GM19395 (cell line): Measurements from ENCODE around the gene ACBD6.
A peak's percentile ranks its signal among the peaks of the same experiment; 100 is the strongest.

Experiments
- ATAC-seq: cut with Tn5 transposase; IDR thresholded peaks from one replicate; pipeline ENCODE4 v1.9.1; 2021; ENCODE audit warnings: mild to moderate bottlenecking, moderate library complexity; ENCODE audit not compliant: unreplicated experiment

The ACBD6 gene

GRCh38 chr1:180525715-180526039 lies 23.3 kb upstream of the ACBD6 start:
- no peak for ATAC-seq

DNA sequence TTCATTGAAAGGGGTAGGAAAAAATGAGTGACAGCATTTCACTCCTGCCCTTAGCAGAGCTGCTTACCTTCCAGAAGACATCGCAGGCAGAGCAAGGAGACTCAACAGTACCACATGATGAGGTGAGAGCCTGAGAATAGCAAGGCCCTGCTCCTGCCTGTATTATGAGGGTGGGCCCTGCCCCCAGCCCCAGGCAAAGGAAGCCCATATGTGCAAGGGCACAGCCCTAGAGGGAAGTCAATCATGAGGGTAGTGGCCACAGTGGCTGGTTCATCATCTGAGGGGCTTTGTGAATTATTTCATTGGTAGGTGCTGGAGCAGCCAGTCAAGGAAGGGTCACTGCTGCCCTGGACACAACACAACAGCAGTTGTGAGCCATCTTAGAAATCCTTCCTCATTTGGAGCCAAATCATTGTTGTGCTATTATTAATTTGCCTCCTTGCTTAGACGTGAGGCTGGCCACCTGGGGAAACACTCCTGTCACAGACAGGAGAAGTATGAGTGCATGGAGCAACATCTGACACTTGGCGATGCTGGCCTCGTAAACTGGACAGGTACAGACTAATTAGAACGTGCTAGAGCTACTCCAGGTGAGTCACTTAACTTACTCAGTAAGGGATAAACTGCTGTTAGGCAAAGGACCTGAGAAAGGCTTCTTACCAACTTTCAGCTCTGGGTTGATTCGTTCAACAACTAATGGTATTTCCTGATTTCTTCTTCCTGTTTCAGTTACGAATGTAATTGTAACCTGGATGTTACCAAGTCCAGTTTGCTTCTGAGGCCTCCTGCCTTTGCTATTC lies 22.7 kb upstream of the ACBD6 start:
- no peak for ATAC-seq

DNA sequence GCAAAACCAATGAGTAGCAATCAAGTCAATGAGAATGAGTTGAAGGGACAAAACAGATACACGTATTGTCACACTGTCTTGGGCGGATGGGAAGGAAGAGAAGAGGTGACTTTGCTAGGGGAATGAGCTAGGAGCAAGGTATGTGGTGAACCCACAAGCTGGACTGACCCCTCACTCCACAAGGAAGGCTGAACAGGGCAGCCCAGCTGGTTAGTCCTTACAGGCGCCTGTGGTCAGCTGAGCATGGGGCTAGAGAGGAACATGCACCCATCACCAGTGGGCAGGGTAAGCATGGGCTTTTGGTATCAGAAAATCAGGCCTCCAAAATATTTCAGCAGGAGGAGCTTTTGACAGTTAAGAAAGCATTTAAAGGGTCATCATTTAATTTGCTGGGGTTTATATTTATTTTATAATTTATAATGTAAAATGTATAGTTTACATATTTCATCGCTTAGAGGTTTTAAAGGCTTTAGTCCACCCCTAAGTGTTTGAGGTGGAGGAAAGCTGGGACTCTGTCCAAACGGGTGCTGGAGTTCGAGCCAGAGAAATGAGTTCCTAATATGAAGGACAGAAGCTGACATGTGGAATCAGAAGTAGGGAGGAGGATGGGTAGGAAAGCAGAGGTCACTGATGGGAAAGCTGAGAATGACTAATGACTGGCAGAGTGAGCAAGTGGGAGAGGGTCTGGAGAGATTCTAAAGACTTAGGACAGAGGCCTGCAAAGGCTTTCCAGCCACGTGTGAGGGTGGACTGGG lies 22.0 kb upstream of the ACBD6 start:
- ATAC-seq, result no peak

- ATAC-seq, result no peak
Observed at GRCh38 chr1:180522213-180522515, 19.8 kb upstream of the ACBD6 start.

DNA sequence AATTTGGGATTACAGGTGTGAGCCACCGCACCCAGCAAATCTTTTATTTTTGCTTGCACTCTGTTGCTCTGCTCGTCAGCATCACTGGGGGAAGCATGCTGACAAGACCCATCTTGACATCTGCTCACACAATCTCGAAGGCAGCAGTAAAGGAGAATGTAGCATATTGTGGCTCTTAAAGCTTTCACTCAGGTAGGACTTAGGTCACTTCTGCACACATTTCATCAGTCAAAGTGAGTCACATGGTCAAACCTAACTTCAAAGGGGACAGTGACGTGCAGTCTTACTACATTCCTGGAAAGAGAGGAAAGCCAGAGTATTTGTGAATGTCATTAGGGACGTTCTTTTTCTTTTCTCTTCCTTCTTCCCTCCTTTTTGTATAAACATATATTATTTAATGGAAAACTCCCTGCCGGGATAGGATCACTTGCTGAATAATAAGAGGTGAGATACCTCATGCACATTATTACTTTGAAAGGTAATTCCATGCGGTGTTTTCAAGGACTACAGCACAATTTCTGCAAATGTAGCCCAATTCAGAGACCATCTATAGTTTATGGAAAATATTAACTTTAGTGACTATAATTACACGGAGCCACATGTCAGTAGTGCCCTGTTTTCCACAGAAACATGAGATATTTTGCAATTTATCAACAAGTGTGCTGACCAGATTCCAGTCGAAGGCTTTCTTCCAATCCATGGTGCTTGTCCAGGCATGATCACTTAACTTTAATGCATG lies 19.3 kb upstream of the ACBD6 start:
- ATAC-seq, result no peak

DNA sequence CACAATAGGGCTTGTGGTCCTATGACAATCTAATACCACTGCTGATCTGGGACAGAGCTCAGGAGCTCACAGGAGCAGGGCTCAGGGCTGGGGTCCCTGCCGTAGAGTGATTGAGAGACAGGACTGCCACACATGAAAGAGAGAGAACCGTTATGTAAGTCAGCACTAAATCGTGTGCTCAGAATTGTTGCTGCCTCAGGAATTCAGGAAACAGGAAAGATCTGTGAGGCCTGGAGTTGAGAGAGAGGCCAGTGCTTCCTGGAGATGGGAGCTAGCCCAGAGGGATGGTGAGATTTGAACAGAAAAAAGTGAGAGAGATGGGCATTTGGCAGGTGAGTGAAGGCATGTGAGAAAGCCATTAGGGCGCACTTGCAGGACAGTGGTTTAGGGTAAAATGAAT lies 17.5 kb upstream of the ACBD6 start:
- ATAC-seq, result no peak

DNA sequence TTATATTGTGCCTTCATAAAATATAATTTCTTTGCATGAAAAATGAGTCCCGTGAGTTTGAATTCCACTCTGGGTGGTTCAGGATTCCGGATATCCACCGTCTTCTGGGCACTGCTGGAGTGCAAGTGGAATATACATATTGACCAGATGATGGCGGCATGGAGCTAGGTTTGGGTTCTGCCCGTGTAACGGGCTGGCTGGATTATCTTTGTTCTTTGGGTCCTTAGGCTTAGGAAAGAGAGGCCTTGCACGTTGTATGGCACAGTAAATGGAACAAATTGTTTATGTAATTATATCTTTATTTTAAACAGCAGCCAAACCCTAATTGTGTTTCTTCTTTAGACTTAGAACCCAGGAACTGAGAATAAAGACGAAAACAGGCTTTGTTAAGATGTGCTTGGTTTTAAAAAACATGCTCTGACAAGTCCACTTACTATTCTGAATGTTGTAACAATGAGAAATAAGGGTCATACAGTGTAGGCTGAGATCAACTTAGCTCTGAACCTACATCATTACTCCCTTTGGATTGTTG lies 13.5 kb upstream of the ACBD6 start:
- ATAC-seq, result peak; percentile 98

GRCh38 chr1:180515364-180515763 lies 13.0 kb upstream of the ACBD6 start:
- no peak for ATAC-seq

DNA sequence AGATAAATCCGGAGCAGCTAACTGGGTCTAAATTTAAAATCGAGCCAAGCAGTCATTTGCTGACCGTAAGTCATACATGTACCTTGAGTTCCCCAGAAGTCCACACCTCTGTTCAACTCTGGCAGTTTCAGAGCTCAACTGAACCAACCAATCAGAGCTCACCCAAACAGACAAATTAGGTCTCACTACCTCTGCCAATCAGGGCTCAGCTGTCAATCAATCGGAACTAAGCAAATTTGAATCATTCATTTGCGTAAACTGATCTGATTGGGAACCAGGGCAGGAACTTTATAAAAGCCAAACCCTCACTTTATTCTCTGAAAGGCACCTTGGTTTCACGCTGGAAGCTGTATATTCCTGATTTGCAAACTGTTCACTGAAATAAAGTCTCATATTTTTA lies 11.2 kb upstream of the ACBD6 start:
- ATAC-seq, result no peak

DNA sequence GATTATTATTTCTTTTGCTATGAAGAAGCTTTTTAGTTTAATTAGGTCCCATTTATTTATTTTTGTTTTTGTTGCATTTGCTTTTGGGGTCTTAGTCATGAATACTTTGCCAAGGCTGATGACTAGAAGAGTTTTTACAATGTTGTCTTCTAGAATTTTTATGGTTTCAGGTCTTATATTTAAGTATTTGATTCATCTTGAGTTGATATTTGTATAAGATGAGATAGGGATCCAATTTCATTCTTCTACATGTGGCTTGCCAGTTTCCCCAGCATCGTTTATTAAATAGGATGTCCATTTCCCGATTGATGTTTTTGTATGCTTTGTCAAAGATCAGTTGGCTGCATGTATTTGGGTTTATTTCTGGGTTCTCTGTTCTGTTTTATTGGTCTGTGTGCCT lies 8.5 kb upstream of the ACBD6 start:
- no peak for ATAC-seq

- ATAC-seq, result no peak
Observed at GRCh38 chr1:180508725-180509097, 6.3 kb upstream of the ACBD6 start.

GRCh38 chr1:180507795-180508724 lies 5.7 kb upstream of the ACBD6 start:
- no peak for ATAC-seq

GRCh38 chr1:180505732-180506335 lies 3.5 kb upstream of the ACBD6 start:
- ATAC-seq, result no peak

DNA sequence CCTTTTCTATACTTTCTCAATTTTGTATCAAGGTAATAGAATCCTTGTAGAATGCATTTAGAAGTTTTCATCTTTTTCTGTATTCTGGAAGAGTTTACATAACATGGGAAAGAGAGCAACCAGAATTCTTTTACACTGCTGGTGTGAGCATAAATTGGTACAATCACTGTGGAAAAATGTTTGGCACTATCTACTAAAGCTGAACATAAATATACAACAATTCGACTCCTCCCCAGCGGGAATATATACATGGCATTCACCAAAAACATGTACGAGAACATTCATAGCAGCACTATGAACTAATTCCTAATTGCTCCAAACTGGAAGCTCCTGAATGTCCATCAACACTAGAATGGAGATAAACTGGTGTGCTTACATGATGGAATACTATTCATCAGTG lies 1.8 kb upstream of the ACBD6 start:
- ATAC-seq, result no peak

GRCh38 chr1:180503280-180503862 lies 994 bp upstream of the ACBD6 start:
- ATAC-seq, result peak; percentile 8

DNA sequence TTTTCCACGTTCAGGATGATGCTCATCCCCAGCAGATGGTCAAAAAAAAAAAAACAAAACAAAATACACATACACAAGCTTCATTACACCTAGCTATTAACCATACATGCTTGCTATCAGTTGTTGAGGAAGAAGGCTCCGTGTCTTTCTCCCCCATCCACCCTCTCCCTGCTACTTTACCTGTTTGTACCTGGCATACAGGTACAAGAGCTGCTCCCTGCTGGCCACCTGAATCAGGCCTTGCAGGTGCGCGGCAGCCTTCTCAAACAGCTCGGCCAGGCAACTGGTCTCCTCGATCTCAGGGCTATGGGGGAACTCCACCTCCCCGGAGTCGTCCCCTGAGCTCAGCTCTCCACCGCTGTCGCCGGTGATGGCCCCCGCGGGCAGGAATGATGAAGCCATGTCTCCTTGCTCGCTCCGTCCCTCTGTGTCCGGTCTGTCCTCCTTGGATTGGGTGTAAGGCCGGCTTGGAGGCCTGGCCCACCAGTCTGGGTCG lies 464 bp downstream of the ACBD6 start:
- peak; percentile 47 for ATAC-seq

GRCh38 chr1:180500689-180501088 lies 1.7 kb downstream of the ACBD6 start:
- no peak for ATAC-seq

DNA sequence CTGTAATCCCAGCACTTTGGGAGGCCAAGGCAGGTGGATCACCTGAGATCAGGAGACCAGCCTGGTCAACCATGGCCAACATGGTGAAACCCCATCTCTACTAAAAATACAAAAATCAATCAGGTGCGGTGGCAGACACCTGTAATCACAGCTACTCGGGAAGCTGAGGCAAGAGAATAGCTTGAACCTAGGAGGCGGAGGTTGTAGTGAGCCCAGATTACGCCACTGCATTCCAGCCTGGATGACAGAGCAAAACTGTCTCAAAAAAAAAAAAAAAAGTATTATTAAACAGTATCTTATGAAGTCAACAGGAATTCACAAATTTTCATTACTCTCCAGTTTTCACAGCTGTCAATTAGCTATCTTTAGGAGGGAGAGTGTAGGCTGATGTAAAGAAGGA lies 3.8 kb downstream of the ACBD6 start:
- ATAC-seq, result no peak

DNA sequence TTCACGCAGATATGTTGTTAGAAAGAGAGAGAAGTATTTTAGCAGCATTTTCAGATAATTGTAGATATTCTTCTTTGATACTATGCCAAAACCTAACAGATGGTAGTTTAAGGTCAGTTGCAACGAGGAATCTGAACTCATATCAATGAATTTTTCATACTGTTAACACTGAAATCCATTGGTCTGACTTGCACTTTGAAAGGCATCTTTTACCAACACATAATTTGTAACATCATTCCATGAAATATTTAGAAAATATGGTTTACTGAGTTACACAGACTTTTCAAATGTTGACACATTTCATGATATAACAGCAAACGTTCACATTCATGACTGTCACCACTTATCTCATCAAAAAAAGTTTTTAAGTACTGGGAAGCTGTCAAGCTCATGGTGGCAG lies 4.6 kb downstream of the ACBD6 start:
- ATAC-seq, result no peak

DNA sequence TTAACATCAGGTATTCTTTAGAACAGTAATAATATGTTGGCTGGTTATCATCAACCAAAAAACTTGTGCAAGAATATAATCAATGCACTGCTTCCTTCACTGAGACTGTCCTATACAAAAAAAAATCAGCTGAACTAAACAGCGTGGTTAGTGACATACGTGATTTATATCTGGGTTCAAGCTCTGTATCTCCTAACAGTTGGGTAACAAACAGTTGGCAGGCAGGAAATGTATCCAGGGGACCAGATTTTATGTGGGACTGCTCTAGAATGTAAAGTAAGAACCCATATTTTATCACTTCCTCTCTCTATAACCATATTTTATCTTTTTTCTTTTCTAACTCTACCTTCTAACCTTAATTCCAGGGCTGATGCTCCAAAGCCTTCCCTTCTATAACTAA lies 8.0 kb downstream of the ACBD6 start:
- ATAC-seq, result no peak
